GM21737 (cell line): Measurements from ENCODE around the gene PLD4.
"Not testable (repeated sequence)": the region's sequence is repeated elsewhere in the genome, so short reads cannot be mapped to it uniquely, and the experiment has no call there.

Source experiments
- ATAC-seq: cut with Tn5 transposase; IDR thresholded peaks from one replicate; pipeline ENCODE4 v1.9.1; 2021; ENCODE audit warnings: mild to moderate bottlenecking, moderate library complexity; ENCODE audit not compliant: unreplicated experiment

Gene PLD4

GRCh38 chr14:104939666-104940410 is 15.2 kb downstream of the PLD4 start:
- no peak for ATAC-seq

GRCh38 chr14:104940526-104941150 is 16.0 kb downstream of the PLD4 start:
- ATAC-seq: no peak

- no peak for ATAC-seq
These were observed 17.1 kb downstream of the PLD4 start for GRCh38 chr14:104941508-104942365.

GRCh38 chr14:104942586-104942985 is 17.9 kb downstream of the PLD4 start:
- ATAC-seq: no peak

GRCh38 chr14:104943216-104944015 is 18.7 kb downstream of the PLD4 start:
- ATAC-seq: not testable (repeated sequence)

- ATAC-seq: not testable (repeated sequence)
These were observed 19.3 kb downstream of the PLD4 start for GRCh38 chr14:104944016-104944308.

- not testable (repeated sequence) for ATAC-seq
These were observed 19.9 kb downstream of the PLD4 start for GRCh38 chr14:104944436-104945205.

- not testable (repeated sequence) for ATAC-seq
These were observed 20.6 kb downstream of the PLD4 start for GRCh38 chr14:104945266-104945665.

- not testable (repeated sequence) for ATAC-seq
These were observed 21.6 kb downstream of the PLD4 start for GRCh38 chr14:104945986-104946965.

- not testable (repeated sequence) for ATAC-seq
These were observed 22.5 kb downstream of the PLD4 start for GRCh38 chr14:104947201-104947600.

GRCh38 chr14:104947881-104948735 is 23.4 kb downstream of the PLD4 start:
- not testable (repeated sequence) for ATAC-seq

- no peak for ATAC-seq
These were observed 24.0 kb downstream of the PLD4 start for GRCh38 chr14:104948736-104949031.

- not testable (repeated sequence) for ATAC-seq
These were observed 24.8 kb downstream of the PLD4 start for GRCh38 chr14:104949406-104949955.

GRCh38 chr14:104950021-104950420 is 25.3 kb downstream of the PLD4 start:
- no peak for ATAC-seq

GRCh38 chr14:104950701-104951100 is 26.0 kb downstream of the PLD4 start:
- ATAC-seq: not testable (repeated sequence)

GRCh38 chr14:104951863-104952657 is 27.4 kb downstream of the PLD4 start:
- ATAC-seq: not testable (repeated sequence)

- no peak for ATAC-seq
These were observed 28.4 kb downstream of the PLD4 start for GRCh38 chr14:104953097-104953496.
